ENCODE results near the gene SNTG2.

Gene SNTG2

DNA sequence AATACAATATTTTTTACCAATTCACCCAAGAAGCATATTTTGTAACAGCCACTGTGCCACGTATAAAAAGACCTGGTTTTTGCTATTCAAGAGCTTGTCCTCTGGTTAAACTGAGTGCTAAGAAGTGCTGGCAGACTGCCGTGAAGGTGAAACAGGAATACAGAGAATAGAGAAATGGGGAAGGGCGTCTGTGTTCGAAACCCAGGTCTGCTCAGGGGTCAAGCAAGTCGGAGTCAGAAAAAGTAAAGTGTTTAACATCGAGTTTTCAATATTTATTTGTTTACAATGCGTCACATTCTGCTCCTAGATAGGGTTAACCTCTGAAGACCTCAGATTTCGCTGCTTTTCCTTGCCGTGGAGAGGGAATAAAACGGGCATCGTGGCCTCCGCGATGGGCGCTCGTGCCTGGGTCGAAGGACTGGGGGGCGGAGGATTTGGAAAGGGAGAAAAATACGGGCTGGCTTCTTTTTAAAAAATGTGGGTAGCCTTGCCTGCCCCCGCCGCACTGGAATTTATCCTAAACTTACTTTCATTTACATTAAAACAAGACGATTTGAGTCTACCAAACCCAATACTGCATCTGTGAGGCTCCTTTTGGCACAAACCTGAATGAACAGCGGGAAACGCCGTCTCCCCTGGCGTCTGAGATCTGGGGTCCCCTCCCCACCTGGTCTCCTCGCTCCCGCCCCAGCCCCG is 1.1 kb upstream of the SNTG2 start:
- H3K4me3 ChIP-seq (ENCODE audit: low read depth, low read length): peak overlapping the region; percentile 34
- DNase-seq (ENCODE audit: low read depth): no peak
- TF ChIP-seq, protein P1, sequence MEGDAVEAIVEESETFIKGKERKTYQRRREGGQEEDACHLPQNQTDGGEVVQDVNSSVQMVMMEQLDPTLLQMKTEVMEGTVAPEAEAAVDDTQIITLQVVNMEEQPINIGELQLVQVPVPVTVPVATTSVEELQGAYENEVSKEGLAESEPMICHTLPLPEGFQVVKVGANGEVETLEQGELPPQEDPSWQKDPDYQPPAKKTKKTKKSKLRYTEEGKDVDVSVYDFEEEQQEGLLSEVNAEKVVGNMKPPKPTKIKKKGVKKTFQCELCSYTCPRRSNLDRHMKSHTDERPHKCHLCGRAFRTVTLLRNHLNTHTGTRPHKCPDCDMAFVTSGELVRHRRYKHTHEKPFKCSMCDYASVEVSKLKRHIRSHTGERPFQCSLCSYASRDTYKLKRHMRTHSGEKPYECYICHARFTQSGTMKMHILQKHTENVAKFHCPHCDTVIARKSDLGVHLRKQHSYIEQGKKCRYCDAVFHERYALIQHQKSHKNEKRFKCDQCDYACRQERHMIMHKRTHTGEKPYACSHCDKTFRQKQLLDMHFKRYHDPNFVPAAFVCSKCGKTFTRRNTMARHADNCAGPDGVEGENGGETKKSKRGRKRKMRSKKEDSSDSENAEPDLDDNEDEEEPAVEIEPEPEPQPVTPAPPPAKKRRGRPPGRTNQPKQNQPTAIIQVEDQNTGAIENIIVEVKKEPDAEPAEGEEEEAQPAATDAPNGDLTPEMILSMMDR (IDR thresholded peaks at IDR 0.05; ENCODE audit: low read depth, low read length, missing control alignments): no peak
- in situ Hi-C loops (cut with HindIII; ENCODE audit: low sequenced_read_pairs): no loop called here

DNA sequence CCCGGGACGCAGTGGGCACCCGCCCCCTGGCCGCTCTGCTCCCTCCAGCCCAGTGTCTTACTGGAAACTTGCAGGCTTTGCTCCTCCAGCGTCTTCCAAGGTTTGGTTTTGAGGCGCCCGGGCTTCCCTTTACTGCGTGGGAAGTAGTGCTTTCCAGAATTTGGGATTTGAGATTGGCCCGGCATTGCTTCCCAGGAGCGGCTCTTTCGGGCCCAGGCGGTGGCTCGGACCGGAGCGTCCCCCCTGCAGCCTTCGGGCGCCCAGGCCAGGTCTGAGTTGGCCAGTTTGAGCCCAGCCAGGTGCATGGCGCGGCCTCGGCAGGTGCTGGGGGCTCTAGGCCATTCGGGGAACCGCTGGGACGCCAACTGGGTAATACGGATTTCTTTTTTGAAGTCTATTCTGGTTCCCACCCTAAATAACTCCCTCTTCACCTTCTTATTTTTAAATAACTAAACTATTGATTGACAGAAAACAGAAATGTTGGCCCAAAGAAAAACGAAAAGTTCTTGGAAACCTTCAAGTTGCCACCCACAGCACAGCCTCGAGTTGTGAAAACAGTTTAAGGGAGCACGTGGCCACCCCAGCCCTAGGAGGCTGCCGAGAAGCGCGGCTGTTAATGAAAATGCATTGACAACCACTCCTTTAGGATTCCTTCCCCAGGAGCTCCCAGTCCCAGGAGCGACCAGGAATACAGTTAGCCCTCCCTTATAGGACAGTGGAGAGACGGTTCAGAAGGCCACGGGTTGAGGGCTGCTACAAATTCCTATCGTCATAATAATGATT is 766 bp downstream of the SNTG2 start:
- TF ChIP-seq, protein P1 (IDR thresholded peaks at IDR 0.05; ENCODE audit: low read depth, low read length, missing control alignments): no peak
- H3K4me3 ChIP-seq (ENCODE audit: low read depth, low read length): peak overlapping the region; percentile 34
- no peak for DNase-seq (ENCODE audit: low read depth)
- in situ Hi-C loops (cut with HindIII; ENCODE audit: low sequenced_read_pairs): no loop called here

DNA sequence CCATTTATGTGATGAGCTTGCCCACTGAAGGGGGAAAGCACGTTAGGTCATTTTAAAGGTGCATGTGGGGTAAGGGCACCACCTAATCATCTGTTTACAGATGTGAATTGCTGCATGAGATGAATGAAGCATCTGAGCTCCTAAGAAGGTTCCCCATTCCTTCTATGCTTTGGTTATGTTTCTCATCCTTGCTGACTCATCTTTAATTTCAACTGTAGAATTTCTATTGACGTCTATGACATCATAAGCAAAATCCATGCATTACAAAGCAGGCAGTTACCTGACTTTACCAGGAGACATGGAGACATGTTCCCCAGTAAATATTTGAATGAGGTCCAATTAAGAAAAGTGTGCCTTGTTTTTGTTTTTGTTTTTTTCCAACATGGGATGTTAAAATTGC is 2.8 kb downstream of the SNTG2 start:
- in situ Hi-C loops (cut with HindIII; ENCODE audit: low sequenced_read_pairs): no loop called here
- H3K4me3 ChIP-seq (ENCODE audit: low read depth, low read length): no peak overlapping the region
- TF ChIP-seq, protein P1 (IDR thresholded peaks at IDR 0.05; ENCODE audit: low read depth, low read length, missing control alignments): no peak
- no peak for DNase-seq (ENCODE audit: low read depth)

DNA sequence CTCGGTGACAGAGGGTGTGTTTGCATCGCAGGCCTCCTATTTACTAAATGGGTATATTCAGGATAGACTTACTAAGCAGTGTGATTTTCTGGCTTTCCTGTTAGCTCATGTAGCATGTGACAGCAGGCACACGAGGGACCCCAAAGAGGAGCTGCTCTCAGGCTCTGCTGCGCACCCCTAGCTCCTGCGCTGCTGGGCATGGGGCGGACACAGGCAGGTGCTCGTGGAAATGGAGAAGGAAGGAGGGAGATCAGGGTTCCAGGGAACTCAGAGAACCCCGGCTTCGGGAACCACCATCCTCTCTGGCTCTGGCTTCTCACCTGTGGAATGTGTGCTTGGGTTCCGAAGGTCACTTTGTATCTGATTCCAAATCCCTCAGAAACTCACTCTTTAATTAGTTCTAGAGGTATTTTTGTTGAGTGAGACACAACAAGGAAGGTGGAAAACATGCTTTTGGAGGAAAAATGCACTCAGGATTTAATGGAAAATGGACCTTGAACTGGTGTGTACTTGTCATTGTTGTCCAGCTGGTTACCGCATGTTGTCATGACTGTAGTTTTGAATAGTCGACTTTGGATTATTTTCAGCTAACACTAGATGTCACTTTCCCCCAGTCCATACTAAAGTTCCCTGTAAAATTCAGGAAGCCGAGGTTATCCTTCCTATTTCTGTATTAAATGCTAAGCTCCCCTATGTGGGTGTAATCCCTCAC is 3.5 kb downstream of the SNTG2 start:
- no peak for DNase-seq (ENCODE audit: low read depth)
- no peak overlapping the region for H3K4me3 ChIP-seq (ENCODE audit: low read depth, low read length)
- in situ Hi-C loops (cut with HindIII; ENCODE audit: low sequenced_read_pairs): no loop called here
- TF ChIP-seq, protein P1 (IDR thresholded peaks at IDR 0.05; ENCODE audit: low read depth, low read length, missing control alignments): peak; percentile 23

DNA sequence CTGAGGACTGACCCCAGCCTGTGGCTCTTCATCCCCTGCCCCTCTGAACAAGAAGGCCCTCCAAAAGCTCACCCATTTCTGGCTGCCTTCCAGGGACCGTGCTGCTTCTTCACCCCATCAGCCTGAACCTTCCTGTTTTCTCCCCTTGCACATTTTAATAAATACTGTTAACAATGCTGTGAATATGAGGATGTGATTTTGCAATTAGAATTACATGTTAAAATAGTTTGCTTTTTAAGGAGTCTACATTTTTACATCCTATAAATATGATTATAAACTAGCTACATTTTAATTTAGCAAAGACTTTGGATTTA is 4.0 kb downstream of the SNTG2 start:
- in situ Hi-C loops (cut with HindIII; ENCODE audit: low sequenced_read_pairs): no loop called here
- TF ChIP-seq, protein P1 (IDR thresholded peaks at IDR 0.05; ENCODE audit: low read depth, low read length, missing control alignments): no peak
- no peak for DNase-seq (ENCODE audit: low read depth)
- H3K4me3 ChIP-seq (ENCODE audit: low read depth, low read length): no peak overlapping the region

DNA sequence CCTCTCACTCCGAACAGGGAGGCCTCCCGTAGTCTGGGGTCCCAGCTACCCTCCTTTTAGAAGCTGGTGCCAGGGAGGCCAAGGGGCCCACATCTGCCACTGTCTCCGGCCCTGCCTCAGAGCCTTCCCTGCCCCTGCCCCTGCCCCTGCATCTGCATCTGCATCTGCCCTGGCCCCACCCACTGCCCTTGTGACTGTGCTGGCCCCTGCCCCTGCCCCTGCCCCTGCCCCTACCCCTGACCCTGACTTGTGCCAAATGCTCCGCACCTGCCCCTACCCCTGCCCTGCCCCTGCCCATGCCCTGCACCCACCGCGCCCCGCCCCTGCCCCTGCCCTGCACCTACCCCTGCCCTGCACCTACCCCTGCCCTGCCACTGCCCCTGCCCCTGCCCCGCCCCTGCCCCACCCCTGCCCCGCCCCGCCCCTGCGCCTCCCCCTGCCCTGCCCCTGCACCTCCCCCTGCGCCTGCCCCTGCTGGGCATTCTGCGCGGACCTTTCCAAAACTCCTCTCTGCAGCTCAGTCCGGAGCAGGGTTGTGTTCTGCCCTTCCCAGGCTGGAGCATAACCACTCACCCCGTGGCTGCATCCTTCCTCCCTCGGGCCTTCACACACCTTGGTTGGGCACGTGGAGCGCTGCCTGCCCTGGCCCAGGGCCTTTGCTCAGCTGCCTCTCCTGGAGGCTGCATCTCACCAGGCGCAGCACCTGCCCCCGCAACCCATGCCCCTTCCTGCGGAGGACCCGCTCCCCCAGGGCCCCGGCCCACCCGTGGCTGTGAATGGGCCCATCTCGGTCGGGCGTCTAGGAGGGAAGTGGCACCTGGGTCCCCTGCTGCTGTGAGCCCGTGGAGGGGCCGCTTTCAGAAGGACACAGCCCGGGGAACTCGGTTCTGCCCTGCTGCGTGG is 5.4 kb downstream of the SNTG2 start:
- TF ChIP-seq, protein P1 (IDR thresholded peaks at IDR 0.05; ENCODE audit: low read depth, low read length, missing control alignments): no peak
- no peak for DNase-seq (ENCODE audit: low read depth)
- H3K4me3 ChIP-seq (ENCODE audit: low read depth, low read length): no peak overlapping the region
- in situ Hi-C loops (cut with HindIII; ENCODE audit: low sequenced_read_pairs): no loop called here

Measured in astrocyte of the cerebellum (primary cell).